ENCODE data around the gene RAB27B.

GRCh38 chr18:54939361-54939917 lies 111.2 kb downstream of the RAB27B start:
- TF ChIP-seq CTCF (IDR thresholded peaks at IDR 0.05; ENCODE audit: poor library complexity): no peak
- TF ChIP-seq EZH2 (IDR thresholded peaks at IDR 0.05; ENCODE audit: borderline replicate concordance): no peak
